ENCODE data around the gene CTPS2.

GRCh38 chrX:16629909-16630308, 82.6 kb downstream of the CTPS2 start:
- no peak for TF ChIP-seq POLR2A (IDR thresholded peaks at IDR 0.05)
- TF ChIP-seq CTCF (IDR thresholded peaks at IDR 0.05) = no peak
- TF ChIP-seq POLR2AphosphoS5 (IDR thresholded peaks at IDR 0.05) = no peak

Measured in stomach (tissue), 4 donors.